ENCODE data around the gene KIF3C. TPM values are rescaled to one million over a fixed set of nuclear protein-coding genes. Genes with fewer than 3 reads are reported as not detected.

KIF3C gene
- total RNA-seq, 4 donors from 2014 or later: 6.6 to 14.3 (median 9.3) TPM

DNA sequence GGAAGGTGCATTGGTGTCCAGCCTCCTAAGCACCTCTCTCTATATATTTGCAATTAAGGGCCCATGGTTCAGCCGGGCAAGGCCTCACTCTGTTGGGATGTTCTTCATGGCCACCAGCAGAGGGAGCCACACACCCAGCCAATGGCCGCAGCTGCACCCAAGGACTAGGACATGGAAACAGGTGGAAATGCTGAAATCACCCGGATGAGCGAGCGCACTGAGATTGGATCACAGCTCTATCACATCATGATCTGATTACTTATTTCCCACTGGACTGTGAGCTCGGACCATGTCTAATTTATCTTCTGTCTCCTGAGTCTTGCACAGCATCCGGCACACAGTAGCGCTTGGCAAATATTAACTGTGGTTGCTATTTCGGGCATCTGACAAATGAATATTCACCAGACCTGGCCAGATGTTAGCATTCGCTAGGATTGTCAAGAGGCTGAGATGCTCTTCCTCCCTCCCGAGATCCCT lies 31.2 kb downstream of the KIF3C start:
- H3K4me3 ChIP-seq: no peak overlapping the region
- no peak for DNase-seq (ENCODE audit: extremely low spot score)
- H3K36me3 ChIP-seq: peaks cover 0 to 31% (median 7%) of the 10 kb centered on the region in 4 donors
- H3K27ac ChIP-seq (replicated peaks in 1 of 4): peak overlapping the region in 1 of 4 donors; percentile 25
- H3K27me3 ChIP-seq: no peaks in the 10 kb centered on the region
- H3K9me3 ChIP-seq: no peaks in the 10 kb centered on the region
- TF ChIP-seq EP300 (IDR thresholded peaks at IDR 0.05) (no peak), POLR2AphosphoS5 (IDR thresholded peaks at IDR 0.05) (peak; percentile 28 to 65), POLR2A (IDR thresholded peaks at IDR 0.05; ENCODE audit: low read depth) (no peak)
- TF ChIP-seq, protein P1, sequence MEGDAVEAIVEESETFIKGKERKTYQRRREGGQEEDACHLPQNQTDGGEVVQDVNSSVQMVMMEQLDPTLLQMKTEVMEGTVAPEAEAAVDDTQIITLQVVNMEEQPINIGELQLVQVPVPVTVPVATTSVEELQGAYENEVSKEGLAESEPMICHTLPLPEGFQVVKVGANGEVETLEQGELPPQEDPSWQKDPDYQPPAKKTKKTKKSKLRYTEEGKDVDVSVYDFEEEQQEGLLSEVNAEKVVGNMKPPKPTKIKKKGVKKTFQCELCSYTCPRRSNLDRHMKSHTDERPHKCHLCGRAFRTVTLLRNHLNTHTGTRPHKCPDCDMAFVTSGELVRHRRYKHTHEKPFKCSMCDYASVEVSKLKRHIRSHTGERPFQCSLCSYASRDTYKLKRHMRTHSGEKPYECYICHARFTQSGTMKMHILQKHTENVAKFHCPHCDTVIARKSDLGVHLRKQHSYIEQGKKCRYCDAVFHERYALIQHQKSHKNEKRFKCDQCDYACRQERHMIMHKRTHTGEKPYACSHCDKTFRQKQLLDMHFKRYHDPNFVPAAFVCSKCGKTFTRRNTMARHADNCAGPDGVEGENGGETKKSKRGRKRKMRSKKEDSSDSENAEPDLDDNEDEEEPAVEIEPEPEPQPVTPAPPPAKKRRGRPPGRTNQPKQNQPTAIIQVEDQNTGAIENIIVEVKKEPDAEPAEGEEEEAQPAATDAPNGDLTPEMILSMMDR (IDR thresholded peaks at IDR 0.05): peak; percentile 90 to 94 (median 90)
- WGBS: 17% methylated on average over 11 of the region's 11 CpGs
- intact Hi-C loops (cut with DNase I): loop anchor here (1.0 to 10.0 kb wide), 2 partner anchors 194 to 384 kb away; no protein-coding TSS in a partner anchor
- H3K4me1 ChIP-seq: peaks cover 0 to 8% (median 5%) of the 10 kb centered on the region in 4 donors

DNA sequence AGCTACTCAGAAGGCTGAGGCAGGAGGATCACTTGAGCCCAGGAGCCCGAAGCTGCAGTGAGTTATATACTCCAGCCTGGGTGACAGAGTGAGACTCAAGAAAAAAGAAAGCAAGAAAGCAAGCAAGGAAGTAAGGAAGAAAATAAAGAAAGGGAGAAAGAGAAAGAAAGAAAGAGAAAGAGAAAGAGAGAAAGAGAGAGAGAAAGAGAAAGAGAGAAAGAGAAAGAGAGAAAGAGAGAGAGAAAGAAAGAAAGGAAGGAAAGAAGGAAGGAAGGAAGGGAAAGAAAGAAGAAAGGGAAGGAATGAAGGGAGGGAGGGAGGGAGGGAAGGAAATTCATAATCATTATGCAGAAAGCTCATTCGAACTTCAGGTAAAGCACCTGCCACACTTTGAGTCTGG lies 33.9 kb downstream of the KIF3C start:
- Histone ChIP-seq H3K9me3 (no peaks in the 10 kb centered on the region), H3K4me3 (no peak overlapping the region), H3K27me3 (no peaks in the 10 kb centered on the region), H3K27ac (replicated peaks in 1 of 4) (no peak overlapping the region), H3K4me1 (peaks cover 0 to 8% (median 5%) of the 10 kb centered on the region in 4 donors), H3K36me3 (peaks cover 0 to 20% (median 2%) of the 10 kb centered on the region in 4 donors)
- DNase-seq (ENCODE audit: extremely low spot score): no peak
- intact Hi-C loops (cut with DNase I): no loop called here
- TF ChIP-seq, protein P1 (IDR thresholded peaks at IDR 0.05): no peak
- TF ChIP-seq EP300 (IDR thresholded peaks at IDR 0.05): no peak
- 91% methylated on average over 2 of the region's 2 CpGs for WGBS

DNA sequence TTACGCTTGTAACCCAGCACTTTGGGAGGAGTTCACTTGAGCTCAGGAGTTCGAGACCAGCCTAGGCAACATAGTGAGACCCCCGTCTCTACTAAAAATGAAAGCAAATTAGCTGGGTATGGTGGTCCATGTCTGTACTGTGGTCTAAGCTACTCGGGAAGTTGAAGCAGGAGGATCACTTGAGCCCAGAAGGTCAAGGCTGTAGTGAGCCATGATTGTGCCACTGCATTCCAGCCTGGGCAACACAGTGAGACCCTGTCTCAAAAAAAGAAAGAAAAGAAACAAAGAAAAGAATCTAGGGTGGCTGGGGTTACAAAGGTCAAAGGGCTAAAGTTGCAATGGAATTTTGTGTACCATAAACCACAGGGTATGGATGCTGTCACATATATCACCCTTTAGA lies 41.3 kb downstream of the KIF3C start:
- H3K9me3 ChIP-seq: no peaks in the 10 kb centered on the region
- intact Hi-C loops (cut with DNase I): no loop called here
- 85% methylated on average over 4 of the region's 4 CpGs for WGBS
- no peak overlapping the region for H3K4me3 ChIP-seq
- TF ChIP-seq, protein P1 (IDR thresholded peaks at IDR 0.05): no peak
- no peak for TF ChIP-seq EP300 (IDR thresholded peaks at IDR 0.05)
- TF ChIP-seq POLR2A (IDR thresholded peaks at IDR 0.05; ENCODE audit: low read depth): no peak
- TF ChIP-seq POLR2AphosphoS5 (IDR thresholded peaks at IDR 0.05): no peak
- DNase-seq (ENCODE audit: extremely low spot score): no peak
- peaks cover 0 to 42% (median 6%) of the 10 kb centered on the region in 4 donors for H3K36me3 ChIP-seq
- no peak overlapping the region for H3K27ac ChIP-seq (replicated peaks in 1 of 4)
- peaks cover 0 to 6% (median 2%) of the 10 kb centered on the region in 4 donors for H3K4me1 ChIP-seq
- H3K27me3 ChIP-seq: no peaks in the 10 kb centered on the region

DNA sequence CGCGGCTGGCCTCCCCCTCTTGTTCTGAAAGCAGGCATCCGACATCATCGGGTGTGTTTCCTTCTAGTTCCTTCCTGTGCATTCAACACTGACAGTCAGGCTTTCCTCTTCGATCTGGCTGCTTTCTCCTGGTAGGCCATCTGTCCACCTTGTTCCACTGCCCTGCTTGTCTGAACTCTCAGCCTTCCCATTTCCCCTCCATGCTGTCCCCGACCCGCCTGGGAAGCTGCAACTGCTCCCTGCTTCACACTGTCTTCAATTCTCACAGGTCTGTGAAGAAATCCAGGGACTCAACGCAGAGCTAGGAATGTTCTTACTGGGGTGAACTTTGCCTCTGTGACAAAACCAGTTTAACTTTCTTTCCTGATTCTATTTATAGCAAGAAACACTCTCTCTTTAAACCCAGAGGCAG lies 43.0 kb downstream of the KIF3C start:
- Histone ChIP-seq H3K9me3 (no peaks in the 10 kb centered on the region), H3K4me1 (peaks cover 0 to 6% (median 2%) of the 10 kb centered on the region in 4 donors), H3K36me3 (peaks cover 0 to 36% (median 6%) of the 10 kb centered on the region in 4 donors), H3K27ac (replicated peaks in 1 of 4) (no peak overlapping the region), H3K4me3 (no peak overlapping the region), H3K27me3 (no peaks in the 10 kb centered on the region)
- no peak for DNase-seq (ENCODE audit: extremely low spot score)
- intact Hi-C loops (cut with DNase I): no loop called here
- TF ChIP-seq EP300 (IDR thresholded peaks at IDR 0.05): no peak
- TF ChIP-seq, protein P1 (IDR thresholded peaks at IDR 0.05): no peak
- TF ChIP-seq POLR2A (IDR thresholded peaks at IDR 0.05; ENCODE audit: low read depth): no peak
- no peak for TF ChIP-seq POLR2AphosphoS5 (IDR thresholded peaks at IDR 0.05)
- 87% methylated on average over 8 of the region's 8 CpGs for WGBS

DNA sequence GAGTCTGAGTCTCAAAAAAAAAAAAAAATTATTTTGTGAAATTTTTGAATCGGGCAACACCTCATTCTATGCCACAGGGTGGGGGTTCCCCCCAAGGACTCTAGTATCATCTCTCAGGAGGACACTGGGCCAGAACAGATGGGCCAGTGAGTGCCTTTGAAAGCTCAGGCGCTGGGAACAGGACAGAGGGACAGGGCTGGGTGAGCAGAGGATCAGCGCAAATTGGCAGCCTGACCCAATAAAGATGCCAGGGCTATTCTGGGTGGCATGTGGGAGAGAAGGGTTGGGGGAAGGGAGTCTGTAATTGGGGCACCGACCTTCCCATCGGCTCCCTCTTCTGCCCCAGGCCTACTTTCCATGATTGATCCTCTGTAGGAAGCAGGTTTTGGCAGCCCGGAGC lies 44.0 kb downstream of the KIF3C start:
- H3K4me1 ChIP-seq: peaks cover 0 to 6% (median 2%) of the 10 kb centered on the region in 4 donors
- WGBS: 91% methylated on average over 6 of the region's 6 CpGs
- TF ChIP-seq, protein P1 (IDR thresholded peaks at IDR 0.05): no peak
- TF ChIP-seq POLR2A (IDR thresholded peaks at IDR 0.05; ENCODE audit: low read depth): no peak
- TF ChIP-seq POLR2AphosphoS5 (IDR thresholded peaks at IDR 0.05): no peak
- no peak for TF ChIP-seq EP300 (IDR thresholded peaks at IDR 0.05)
- H3K9me3 ChIP-seq: no peaks in the 10 kb centered on the region
- DNase-seq (ENCODE audit: extremely low spot score): no peak
- no peaks in the 10 kb centered on the region for H3K27me3 ChIP-seq
- intact Hi-C loops (cut with DNase I): no loop called here
- H3K27ac ChIP-seq (replicated peaks in 1 of 4): no peak overlapping the region
- peaks cover 0 to 38% (median 6%) of the 10 kb centered on the region in 4 donors for H3K36me3 ChIP-seq
- H3K4me3 ChIP-seq: no peak overlapping the region
